Stimulated activated CD8-positive, alpha-beta memory T cell treated with anti-CD3 and anti-CD28 coated beads, Interleukin-15, amount 100 ng/mL, for 4 hours (primary cell): Measurements from ENCODE around the gene FAM117B.

Experiments used
- DNase-seq, 2 donors: peaks; one replicate each; pipeline ENCODE4 v3.0.0-alpha.2; 2020; ENCODE audit warnings: low read depth in 2 of 2

The FAM117B gene

GRCh38 chr2:202634556-202635427, at the start of gene FAM117B:
Gene FAM117B, plus strand, starts transcription at chr2:202634969. Its CDS starts 219 bp downstream, at chr2:202635188.
- peak; percentile 98 for DNase-seq

- peak; percentile 25 to 41 for DNase-seq
Measured at GRCh38 chr2:202588647-202589581, 45.9 kb upstream of the FAM117B start.

- DNase-seq: no peak
Measured at GRCh38 chr2:202589582-202589949, 45.2 kb upstream of the FAM117B start.

GRCh38 chr2:202592566-202592965, 42.2 kb upstream of the FAM117B start:
- DNase-seq: no peak

GRCh38 chr2:202599105-202599504, 35.7 kb upstream of the FAM117B start:
- no peak for DNase-seq

GRCh38 chr2:202599911-202600310, 34.9 kb upstream of the FAM117B start:
- no peak for DNase-seq

GRCh38 chr2:202604699-202605098, 30.1 kb upstream of the FAM117B start:
- DNase-seq: no peak

- DNase-seq: no peak
Measured at GRCh38 chr2:202605174-202605573, 29.6 kb upstream of the FAM117B start.

GRCh38 chr2:202608142-202608852, 26.5 kb upstream of the FAM117B start:
- DNase-seq: no peak

- DNase-seq: no peak
Measured at GRCh38 chr2:202609381-202610145, 25.2 kb upstream of the FAM117B start.

GRCh38 chr2:202610380-202610779, 24.4 kb upstream of the FAM117B start:
- DNase-seq: no peak

GRCh38 chr2:202612145-202612544, 22.6 kb upstream of the FAM117B start:
- no peak for DNase-seq

- DNase-seq: no peak
Measured at GRCh38 chr2:202613479-202613878, 21.3 kb upstream of the FAM117B start.

- no peak for DNase-seq
Measured at GRCh38 chr2:202624133-202624532, 10.6 kb upstream of the FAM117B start.

GRCh38 chr2:202627042-202627441, 7.7 kb upstream of the FAM117B start:
- DNase-seq: no peak

GRCh38 chr2:202628646-202629198, 6.0 kb upstream of the FAM117B start:
- no peak for DNase-seq

- DNase-seq: no peak
Measured at GRCh38 chr2:202632682-202633290, 2.0 kb upstream of the FAM117B start.

GRCh38 chr2:202633470-202633869, 1.3 kb upstream of the FAM117B start:
- no peak for DNase-seq

GRCh38 chr2:202635428-202636212, 851 bp downstream of the FAM117B start:
- peak; percentile 67 to 73 for DNase-seq

- DNase-seq: no peak
Measured at GRCh38 chr2:202636213-202636513, 1.4 kb downstream of the FAM117B start.
